ENCODE results near the gene TXNRD2.

DNA sequence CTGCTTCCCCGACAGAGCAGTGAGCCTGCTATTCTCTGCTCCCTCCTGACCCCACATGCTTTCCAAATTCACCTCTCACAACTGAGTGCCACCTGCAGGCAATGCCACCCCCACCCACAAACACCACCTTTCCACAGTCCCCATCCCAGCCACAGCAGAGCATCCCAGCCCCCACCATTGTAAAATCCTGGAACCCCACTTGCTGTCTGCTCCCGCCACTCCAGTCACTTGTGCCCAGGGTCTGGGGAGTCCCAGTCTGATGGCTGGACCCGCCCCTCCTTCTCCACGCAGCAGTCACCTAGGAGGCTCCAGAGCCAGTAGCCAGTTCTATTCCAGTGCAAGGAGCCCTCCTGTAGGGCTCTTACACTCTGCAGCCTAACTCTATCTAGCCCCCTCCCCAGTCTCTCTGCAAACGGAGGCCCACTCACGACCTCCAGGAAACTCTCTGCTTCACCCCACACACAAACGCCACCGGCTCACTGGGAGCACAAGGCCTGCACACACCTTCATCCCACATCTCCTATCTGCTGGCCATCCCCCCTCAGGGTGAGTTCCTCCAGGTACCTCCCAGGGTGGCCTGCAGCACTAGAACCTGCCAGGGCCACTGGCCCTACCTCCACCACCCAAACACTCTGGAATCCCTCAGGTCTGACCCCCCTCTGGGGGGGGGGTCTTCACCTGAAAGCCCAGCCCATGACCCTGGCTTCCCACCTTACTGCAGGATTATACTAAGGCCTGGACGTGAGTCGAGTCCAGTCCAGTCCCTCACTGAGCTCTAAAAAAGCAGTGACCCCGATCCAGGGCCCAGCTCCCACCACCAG is 88.3 kb downstream of the TXNRD2 start:
- TF ChIP-seq CTCF (conservative IDR thresholded peaks at IDR 0.05) (no peak), ZFX (IDR thresholded peaks at IDR 0.05) (no peak)

Data from C4-2B (cell line).